Hepatocyte (in vitro differentiated cells): Measurements from ENCODE around the gene RPS6KL1.

Experiments used
- CTCF ChIP-seq: fragments of 200-600 bp; sonication (generic); IDR thresholded peaks from 2 replicates; pipeline ENCODE4 v1.5.1; 2016; ENCODE audit warnings: antibody characterized with exemption, mild to moderate bottlenecking; ENCODE audit not compliant: poor library complexity
- EZH2 ChIP-seq: fragments of 200-600 bp; sonication (generic); IDR thresholded peaks from 2 replicates; pipeline ENCODE4 v1.6.1; 2016; ENCODE audit warnings: antibody characterized with exemption, mild to moderate bottlenecking, borderline replicate concordance
- EZH2phosphoT487 ChIP-seq: fragments of 200-600 bp; sonication (generic); IDR thresholded peaks from one replicate; pipeline ENCODE4 v1.6.1; 2018; ENCODE audit warnings: antibody characterized with exemption, mild to moderate bottlenecking, low read depth, moderate library complexity; ENCODE audit not compliant: unreplicated experiment, severe bottlenecking

GRCh38 chr14:74964787-74965485, 41.9 kb upstream of the RPS6KL1 start:
- TF ChIP-seq CTCF: no peak
- TF ChIP-seq EZH2: no peak
- no peak for TF ChIP-seq EZH2phosphoT487
